ENCODE data around the gene ABO.
"Not testable (repeated sequence)": the region's sequence is repeated elsewhere in the genome, so short reads cannot be mapped to it uniquely, and the experiment has no call there.

The ABO gene

GRCh38 chr9:133286523-133286922, 11.5 kb upstream of the ABO start:
- DNase-seq = no peak

DNA sequence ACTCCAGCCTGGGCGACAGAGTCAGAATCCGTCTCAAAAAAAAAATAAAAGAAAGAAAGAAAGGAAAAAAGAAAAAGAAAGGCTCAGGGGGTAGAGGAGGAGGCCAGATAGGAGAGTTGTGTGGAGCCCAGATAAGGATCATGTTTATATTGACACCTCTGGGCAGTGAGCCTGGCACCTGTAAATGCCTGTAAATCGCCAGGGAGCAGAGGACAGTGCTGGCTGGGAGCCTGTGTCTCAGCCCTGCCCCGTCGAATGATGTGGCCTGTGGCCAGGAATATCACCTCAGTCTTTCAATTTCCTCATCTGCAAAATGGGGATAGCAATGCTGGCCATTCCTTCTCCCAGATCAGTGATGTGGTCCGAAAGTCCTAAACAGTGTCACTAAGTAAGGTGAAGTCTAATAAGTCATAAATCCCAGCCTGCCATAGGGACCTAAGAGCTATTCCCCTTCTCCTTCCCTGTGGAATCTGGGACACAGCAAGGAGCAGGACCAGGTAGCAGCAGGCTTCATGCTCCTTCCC, 10.3 kb upstream of the ABO start:
- DNase-seq = no peak

DNA sequence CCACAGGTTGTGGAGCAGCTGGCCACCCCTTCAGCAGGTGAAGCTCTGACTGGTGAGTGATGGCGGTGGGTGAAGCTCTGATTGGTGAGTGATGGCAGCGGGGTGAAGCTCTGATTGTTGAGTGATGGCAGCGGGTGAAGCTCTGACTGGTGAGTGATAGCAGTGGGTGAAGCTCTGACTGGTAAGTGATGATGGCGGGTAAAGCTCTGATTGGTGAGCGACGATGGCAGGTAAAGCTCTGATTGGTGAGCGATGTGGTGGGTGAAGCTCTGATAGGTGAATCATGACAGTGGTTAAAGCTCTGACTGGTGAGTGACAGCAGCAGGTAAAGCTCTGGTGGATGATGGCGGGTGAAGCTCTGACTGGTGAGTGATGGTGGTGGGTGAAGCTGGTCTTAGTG, 9.4 kb upstream of the ABO start:
- DNase-seq = no peak

GRCh38 chr9:133283255-133284032, 8.4 kb upstream of the ABO start:
- DNase-seq = not testable (repeated sequence)

DNA sequence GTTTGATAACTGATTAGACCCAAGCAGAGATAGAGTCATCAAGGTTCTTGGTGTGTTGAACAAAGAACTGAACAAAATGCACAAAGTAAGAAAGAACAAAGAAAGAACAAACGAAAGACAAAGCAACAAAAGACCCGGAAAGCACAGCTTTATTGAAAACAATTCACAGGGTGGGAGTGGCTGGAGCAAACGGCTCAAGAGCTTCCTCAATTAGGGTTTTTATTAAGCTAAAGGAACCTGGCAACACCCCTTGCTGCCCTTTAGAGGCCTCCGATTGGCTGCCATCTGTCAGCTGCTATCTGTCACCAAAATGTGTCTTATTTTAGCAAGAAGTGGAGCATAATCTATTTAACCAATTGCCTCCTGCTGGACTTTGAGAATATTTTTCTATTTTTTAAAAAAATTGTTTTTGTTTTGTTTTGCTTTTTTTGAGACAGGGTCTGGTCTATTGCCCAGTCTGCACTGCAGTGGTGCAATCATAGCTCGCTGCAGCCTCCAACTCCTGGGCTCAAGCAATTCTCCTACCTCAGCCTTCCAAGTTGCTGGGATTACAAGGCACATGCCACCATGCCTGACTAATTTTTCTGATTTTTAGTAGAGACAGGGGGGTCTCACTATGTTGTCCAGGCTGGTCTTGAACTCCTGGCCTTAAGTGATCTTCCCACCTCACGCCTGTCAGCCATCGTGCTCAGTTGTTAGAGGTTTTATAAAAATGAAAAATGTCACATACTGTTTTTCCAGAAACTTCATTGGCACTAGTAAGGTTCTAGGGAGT, 7.7 kb upstream of the ABO start:
- no peak for DNase-seq

DNA sequence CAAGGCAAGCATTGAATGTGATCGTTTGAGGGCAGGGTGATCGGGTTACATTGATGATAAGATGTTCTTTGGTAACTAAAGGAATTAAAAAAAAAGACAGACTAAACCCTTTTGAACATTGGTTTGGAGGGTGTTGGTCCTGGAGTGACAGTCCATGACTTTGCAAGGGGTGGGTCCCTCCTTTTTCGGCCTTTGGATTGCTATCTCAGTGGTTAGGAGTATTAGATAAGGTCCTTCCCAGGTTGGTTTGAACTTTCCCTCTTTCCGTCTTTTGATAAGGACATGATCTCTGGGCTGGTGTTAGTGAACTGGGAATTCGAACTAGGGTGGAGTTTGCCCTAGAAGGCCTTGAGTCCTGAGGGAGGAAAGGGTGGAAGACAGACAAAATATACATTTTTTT, 5.4 kb upstream of the ABO start:
- DNase-seq = no peak

GRCh38 chr9:133278161-133279114, 3.4 kb upstream of the ABO start:
- no peak for DNase-seq

DNA sequence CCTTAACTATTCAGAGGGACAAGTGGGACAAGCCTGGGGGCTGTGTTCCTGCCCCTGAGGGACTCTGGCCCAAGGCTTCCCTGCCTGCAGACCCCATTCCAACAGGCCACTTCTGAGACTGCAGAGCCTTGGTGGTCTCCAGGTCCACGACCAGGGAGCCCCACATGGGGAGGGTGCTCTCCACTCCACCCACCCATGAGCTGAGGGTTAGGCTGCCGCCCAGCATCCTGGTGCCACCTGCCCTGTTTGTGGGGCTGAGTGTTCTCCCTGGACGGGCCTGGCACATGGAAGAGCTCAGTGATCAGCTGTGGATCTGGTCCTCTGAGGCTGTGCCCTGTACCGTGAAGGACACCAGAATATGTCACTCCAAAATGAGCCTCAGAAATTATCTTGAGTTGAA, 2.5 kb upstream of the ABO start:
- DNase-seq = no peak

GRCh38 chr9:133276923-133277322, 1.9 kb upstream of the ABO start:
- DNase-seq = no peak

DNA sequence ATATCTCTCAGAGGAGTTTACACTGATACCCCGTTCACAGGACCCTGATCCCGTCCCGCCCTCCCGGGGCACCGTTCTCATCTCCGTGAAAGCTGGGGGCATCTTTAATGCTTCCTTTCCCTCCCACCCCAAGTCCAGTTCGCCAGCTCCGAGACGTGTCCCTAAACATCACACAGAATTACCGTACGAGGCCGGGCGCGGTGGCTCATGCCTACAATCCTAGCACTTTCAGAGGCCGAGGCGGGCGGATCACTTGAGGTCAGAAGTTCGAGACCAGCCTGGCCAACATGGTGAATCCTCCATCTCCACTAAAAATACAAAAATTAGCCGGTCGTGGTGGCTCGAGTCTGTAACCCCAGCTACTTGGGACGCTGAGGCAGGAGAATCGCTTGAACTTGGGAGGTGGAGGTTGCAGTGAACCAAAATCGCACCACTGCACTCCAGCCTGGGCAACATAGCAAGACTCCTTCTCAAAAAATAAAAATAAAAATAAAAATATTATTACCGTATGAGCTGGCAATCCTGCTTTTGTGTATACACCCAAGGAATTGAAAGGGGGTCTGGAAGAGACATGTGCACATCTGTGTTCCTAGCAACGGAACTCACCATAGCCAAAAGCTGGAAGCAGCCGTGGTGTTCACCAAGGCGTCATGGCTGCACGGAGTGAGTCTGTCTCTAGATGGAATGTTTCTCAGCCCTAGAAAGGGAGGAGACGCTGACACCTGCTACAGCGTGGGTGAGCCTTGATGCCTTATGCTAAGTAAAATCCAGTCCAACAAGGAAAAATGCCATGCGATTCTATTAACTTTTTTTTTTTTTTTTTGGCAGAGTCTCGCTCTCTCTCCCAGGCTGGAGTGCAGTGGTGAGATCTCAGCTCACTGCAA, 1.2 kb upstream of the ABO start:
- no peak for DNase-seq

GRCh38 chr9:133274236-133275104, 531 bp downstream of the ABO start:
- no peak for DNase-seq

DNA sequence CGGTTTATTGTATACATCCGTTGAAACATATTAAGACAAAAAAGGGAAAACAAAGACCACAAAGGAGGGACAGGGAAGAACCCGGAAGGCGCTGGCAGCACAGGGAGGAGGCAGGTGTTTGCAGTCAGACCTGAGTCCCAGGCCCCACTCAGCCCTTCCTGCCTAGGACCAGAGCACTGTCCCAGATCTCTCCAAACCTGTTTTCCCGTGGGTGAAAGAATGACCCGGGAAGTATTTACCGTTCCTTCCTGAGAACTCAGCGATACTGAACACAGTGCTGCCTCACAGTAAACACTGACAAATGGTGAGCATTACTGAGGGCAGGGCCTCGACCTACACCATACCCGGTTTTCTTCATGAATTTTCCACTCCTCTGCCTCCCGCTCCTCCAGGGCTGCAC, 1.2 kb downstream of the ABO start:
- no peak for DNase-seq

DNA sequence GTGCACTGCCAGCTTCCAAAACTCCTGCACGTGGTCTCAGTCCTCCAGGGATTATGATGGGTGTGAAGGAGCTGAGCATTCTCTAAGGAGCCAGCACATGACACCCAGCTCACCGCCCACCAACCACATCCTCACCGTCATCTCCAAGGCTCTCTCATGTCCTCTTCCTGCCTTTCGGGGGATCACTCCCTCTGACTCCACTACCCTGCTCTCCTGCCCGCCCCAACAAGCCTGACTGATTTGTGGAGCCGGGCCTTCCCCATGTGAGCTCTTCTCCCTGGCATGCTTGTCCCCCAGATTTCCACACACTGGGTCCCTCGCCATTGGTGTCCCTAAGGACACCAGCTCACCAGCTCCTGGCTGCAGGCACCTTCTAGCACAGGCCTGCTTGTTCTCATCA, 1.9 kb downstream of the ABO start:
- DNase-seq = no peak

DNA sequence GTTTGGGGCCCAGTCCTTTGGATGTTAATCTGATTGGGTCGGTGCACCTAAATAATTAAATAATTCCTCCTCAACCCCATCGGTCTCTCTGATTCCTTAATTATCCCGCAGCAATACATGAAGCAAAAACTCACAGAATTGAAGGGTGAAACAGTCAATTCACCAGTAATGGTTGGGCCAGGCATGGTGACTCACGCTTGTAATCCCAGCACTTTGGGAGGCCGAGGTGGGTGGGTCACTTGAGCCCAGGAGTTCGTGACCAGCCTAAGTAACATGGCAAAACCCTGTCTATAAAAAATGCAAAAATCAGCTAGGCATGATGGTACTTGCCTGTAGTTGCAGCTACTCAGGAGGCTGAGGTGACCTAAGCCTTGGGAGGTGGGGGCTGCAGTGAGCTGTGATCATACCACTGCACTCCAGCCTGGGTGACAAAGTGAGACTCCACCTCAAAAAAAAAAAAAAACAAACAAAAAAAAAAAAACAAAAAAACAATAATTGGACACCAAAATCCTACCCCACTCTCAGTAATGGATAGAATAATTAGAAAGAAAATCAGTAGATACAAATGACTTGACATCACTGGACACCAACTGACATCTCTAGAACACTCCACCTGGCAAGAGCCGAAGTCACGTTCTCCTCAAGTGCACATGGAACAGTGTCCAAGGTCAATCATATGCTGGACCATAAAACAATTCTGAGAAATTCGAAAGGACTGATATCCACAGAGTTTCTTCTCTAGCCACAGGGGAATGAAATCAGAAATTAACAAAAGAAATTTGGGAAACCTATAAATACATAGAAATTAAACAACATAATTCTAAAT, 5.3 kb downstream of the ABO start:
- DNase-seq = no peak

- DNase-seq = not testable (repeated sequence)
Observed at GRCh38 chr9:133269136-133269535, 5.9 kb downstream of the ABO start.

GRCh38 chr9:133268335-133269056, 6.5 kb downstream of the ABO start:
- no peak for DNase-seq

GRCh38 chr9:133264235-133264764, 10.7 kb downstream of the ABO start:
- no peak for DNase-seq

DNA sequence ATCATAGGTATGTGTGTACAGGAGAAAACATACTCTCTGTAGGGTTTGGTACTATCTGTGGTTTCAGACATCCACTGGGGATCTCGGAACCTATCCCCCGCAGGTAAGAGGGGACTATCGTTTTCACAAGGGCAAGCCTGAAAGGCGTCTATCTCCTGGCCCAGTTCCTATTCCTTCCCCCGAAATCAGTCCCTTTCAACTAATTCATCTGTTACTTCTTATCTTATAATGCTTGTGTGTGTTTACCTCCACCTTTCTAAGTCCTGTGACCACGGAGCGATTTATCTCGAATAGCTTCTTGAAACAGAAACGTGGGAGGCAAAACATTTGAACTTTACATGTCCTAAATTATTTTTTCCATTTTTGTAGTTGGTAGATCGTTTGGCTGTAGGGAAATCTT, 11.4 kb downstream of the ABO start:
- no peak for DNase-seq

DNA sequence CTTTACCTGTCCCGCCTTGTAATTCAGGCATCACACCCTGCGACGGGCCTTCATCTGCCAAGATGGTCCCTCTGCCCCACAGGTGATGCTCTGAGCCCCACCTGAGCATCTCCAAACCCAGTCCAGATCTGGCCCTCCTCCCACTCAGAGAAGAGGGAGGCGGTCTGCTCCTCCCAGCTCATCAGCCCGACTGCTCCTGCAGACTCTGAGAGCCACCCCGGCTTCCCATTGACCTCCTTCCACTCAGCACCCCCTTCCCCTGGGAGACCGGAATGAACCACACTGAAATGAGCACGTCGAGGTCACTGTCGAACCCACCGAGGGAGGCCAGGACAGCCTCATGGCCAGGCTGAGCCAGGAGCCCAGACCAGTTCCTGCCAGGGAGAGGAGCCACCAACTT, 12.8 kb downstream of the ABO start:
- DNase-seq = no peak

Measured in activated naive CD4-positive, alpha-beta T cell (primary cell).